A549 treated with DMSO at 1 μM for 4 hours (cell line): ENCODE results near the gene MBNL2. TPM values are rescaled to one million over a fixed set of nuclear protein-coding genes. Genes with fewer than 3 reads are reported as not detected.

Experiments
- total RNA-seq: library from RNA; stranded (reverse); fragments of 200-300 nt; extraction: Qiagen RNA extraction; gene quantifications from 5 replicates; pipeline ENCODE4 v1.2.3, GENCODE V29; 2022; ENCODE audit warnings: low read depth

The MBNL2 gene
- total RNA-seq = 9.4 to 16.3 TPM (median 13.9 TPM) in 5 replicates

GRCh38 chr13:97221989-97222700 is at the start of gene MBNL2:
Gene MBNL2, plus strand, starts transcription at chr13:97222333. Its CDS starts 53,903 bp downstream, at chr13:97276236.

GRCh38 chr13:97433727-97434396 is 211.7 kb downstream of the MBNL2 start, which contains the start of gene RAP2A:
Gene RAP2A, plus strand, starts transcription at chr13:97434169. Its CDS starts 302 bp downstream, at chr13:97434471.

Other genes with a start within 250 kb of the MBNL2 start
- not detected in 5 replicates for gene OXGR1, start 227.9 kb upstream of the MBNL2 start, total RNA-seq
- 4.6 to 7.4 TPM (median 7.0 TPM) in 5 replicates for gene RAP2A, start 211.8 kb downstream of the MBNL2 start, total RNA-seq